PFSK-1 (cell line): ENCODE measurements around the gene ATP4A.

Source experiments
- FOXP2 ChIP-seq: optimal IDR thresholded peaks from 2 replicates; pipeline ENCODE3; 2011; ENCODE audit warnings: borderline replicate concordance, control low read depth, inconsistent platforms; ENCODE audit not compliant: insufficient read depth; ENCODE audit errors: extremely low read length, extremely low read depth
- POLR2AphosphoS5 ChIP-seq: IDR thresholded peaks from 2 replicates; pipeline ENCODE4 v1.6.1; 2012; ENCODE audit warnings: low read depth, mild to moderate bottlenecking, control low read depth, low read length, moderate library complexity
- REST ChIP-seq, 2 experiments: IDR thresholded peaks; 2 replicates each; pipeline versions ENCODE4 v1.6.1 to v1.8.0; 2011 to 2012; ENCODE audit warnings: low read depth in 2 of 2, low read length in 2 of 2, control low read depth in 1 of 2, inconsistent platforms in 1 of 2, mild to moderate bottlenecking in 1 of 2, moderate library complexity in 1 of 2; ENCODE audit not compliant: insufficient read depth in 1 of 2
- SIN3A ChIP-seq: IDR thresholded peaks from 2 replicates; pipeline ENCODE4 v1.6.1; 2012; ENCODE audit warnings: mild to moderate bottlenecking, low read length, moderate library complexity, borderline replicate concordance; ENCODE audit not compliant: insufficient read depth
- TAF1 ChIP-seq: IDR thresholded peaks from 2 replicates; pipeline ENCODE4 v1.6.1; 2012; ENCODE audit warnings: low read length, control low read depth, borderline replicate concordance; ENCODE audit not compliant: insufficient read depth

ATP4A gene

DNA sequence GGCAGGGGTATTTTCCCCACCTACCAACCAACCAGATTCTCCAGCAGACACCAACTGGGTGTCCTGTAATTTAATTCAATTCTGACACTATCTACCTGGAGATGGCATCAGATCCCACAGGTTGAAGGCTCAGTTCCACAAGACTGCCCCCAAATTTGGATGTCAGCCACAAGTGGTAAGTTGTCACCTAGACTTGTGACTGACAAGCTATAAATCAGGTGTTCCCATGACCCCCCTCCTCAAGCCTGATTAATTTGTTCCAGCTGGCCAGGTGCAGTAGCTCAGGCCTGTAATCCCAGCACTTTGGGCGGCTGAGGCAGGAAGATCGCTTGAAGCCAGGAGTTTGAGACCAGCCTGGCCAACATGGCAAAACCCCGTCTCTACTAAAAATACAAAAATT lies 38.5 kb upstream of the ATP4A start:
- TF ChIP-seq TAF1 = no peak
- no peak for TF ChIP-seq REST (IDR thresholded peaks at IDR 0.05; ENCODE audit: insufficient read depth in 1 of 2, low read depth in 2 of 2, low read length in 2 of 2)
- TF ChIP-seq POLR2AphosphoS5 = no peak
- TF ChIP-seq FOXP2 = no peak
- TF ChIP-seq SIN3A = no peak

DNA sequence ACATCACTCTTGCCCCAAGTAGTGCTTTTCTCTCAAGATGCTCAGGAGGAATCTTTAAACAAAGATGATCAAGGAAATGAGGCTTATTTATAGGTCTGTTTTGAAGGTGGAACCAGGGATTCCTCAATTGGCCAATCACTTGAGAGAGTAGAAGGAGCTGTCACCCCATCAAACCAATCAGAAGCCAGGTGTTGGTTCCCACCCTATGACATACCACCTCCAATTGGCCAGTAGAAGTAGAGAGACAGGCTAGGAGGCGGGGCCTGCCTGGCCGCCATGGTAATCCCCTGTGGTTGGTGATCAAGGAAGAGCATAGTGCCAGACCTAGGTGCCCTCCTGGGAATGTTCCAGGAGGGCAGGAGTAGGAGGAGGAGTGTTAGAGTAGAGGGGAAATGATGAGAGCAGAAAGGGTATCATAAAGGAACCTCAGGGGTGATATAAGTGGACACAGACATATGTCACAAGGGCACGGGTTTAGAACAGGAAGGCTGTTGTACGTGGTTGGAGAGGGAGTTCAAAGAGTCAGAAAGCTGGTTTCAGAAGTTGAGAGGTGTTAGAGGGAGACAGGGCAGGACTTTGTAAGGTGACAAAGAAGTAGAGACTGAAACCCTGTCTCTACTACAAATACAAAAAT lies 33.0 kb upstream of the ATP4A start:
- TF ChIP-seq FOXP2 (no peak), SIN3A (no peak), POLR2AphosphoS5 (no peak), TAF1 (no peak), REST (IDR thresholded peaks at IDR 0.05; ENCODE audit: insufficient read depth in 1 of 2, low read depth in 2 of 2, low read length in 2 of 2) (no peak)

- TF ChIP-seq SIN3A (no peak), FOXP2 (no peak), REST (IDR thresholded peaks at IDR 0.05; ENCODE audit: insufficient read depth in 1 of 2, low read depth in 2 of 2, low read length in 2 of 2) (no peak), TAF1 (no peak), POLR2AphosphoS5 (no peak)
Observed at GRCh38 chr19:35595928-35596327, 32.5 kb upstream of the ATP4A start.

DNA sequence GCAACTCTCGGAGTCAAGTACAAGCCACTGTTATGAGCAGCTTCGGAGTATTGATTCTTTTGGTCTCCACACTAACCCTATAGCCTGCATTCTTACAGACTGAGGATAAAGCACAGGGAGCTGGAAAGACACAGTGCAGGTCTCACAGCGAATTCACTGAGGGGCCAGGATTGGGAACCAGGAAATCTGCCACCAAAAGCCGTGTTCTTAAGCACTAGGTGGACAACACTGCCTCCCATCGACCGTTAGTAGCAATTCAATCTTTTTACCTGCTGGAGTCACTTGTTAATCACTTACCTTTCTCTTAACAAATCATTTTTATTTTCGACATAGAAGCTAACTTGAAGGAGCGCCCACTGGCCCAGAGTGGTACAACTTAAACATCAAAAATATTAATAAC lies 28.8 kb upstream of the ATP4A start:
- TF ChIP-seq TAF1 = no peak

GRCh38 chr19:35590875-35591274 lies 27.4 kb upstream of the ATP4A start:
- TF ChIP-seq TAF1 (no peak), SIN3A (no peak), POLR2AphosphoS5 (no peak), FOXP2 (no peak), REST (IDR thresholded peaks at IDR 0.05; ENCODE audit: insufficient read depth in 1 of 2, low read depth in 2 of 2, low read length in 2 of 2) (no peak)
